Skeletal muscle cell (primary cell): ENCODE data around the gene ZNF229.
"Not testable (repeated sequence)": the region's sequence is repeated elsewhere in the genome, so short reads cannot be mapped to it uniquely, and the experiment has no call there.

Source experiments
- DNase-seq: peaks from one replicate; pipeline ENCODE4 v3.0.0-alpha.2; 2010; ENCODE audit warnings: low read depth
- H3K4me3 ChIP-seq: 2 replicates; pipeline ENCODE4 v1.5.1; 2011; ENCODE audit warnings: low read depth, mild to moderate bottlenecking, control low read depth, low read length, moderate library complexity

The ZNF229 gene

GRCh38 chr19:44447916-44448674 lies at the start of gene ZNF229:
Gene ZNF229, minus strand, starts transcription at chr19:44448472. Its CDS starts 5,625 bp downstream, at chr19:44442847.
- DNase-seq = peak; percentile 83

DNA sequence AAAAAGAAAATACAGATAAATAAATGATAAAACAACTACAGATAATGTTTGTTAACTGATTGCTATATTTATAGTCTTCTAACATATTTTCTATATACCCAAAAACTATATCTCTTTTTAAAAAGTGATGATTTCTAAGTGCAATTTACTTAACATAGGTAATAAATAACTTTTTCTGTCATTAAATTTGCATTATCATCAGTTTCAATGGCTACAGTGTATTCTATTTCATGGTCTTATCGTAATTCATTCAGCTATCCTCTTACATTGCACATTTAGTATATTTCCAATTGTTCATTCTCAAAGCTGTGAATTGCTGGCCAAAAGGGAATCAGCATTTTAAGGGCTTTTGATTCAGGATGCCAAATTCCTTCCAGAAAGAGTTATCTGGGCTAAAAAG lies 48.4 kb upstream of the ZNF229 start:
- no peak for DNase-seq
- no peak overlapping the region for H3K4me3 ChIP-seq

More at GRCh38 chr19:44447916-44448674, at the start of gene ZNF229:
- peak within 1 kb of the TSS; percentile 76 for H3K4me3 ChIP-seq

- DNase-seq = no peak
Observed at GRCh38 chr19:44476559-44477408, 28.5 kb upstream of the ZNF229 start.

DNA sequence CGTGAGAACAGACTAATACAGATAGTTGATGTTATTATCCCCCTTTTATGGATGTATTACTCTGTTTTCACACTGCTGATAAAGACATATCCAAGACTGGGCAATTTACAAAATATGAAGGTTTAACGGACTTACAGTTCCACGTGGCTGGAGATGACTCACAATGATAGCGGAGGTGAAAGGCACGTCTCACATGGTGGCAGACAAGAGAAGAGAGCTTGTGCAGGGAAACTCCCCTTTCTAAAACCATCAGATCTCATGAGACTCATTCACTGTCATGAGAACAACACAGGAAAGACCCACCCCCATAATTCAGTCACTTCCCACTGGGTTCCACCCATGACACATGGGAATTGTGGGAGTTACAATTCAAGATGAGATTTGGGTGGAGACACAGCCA lies 20.5 kb upstream of the ZNF229 start:
- DNase-seq, H3K4me3 ChIP-seq: not testable (repeated sequence)

More at GRCh38 chr19:44476559-44477408, 28.5 kb upstream of the ZNF229 start:
- no peak overlapping the region for H3K4me3 ChIP-seq

DNA sequence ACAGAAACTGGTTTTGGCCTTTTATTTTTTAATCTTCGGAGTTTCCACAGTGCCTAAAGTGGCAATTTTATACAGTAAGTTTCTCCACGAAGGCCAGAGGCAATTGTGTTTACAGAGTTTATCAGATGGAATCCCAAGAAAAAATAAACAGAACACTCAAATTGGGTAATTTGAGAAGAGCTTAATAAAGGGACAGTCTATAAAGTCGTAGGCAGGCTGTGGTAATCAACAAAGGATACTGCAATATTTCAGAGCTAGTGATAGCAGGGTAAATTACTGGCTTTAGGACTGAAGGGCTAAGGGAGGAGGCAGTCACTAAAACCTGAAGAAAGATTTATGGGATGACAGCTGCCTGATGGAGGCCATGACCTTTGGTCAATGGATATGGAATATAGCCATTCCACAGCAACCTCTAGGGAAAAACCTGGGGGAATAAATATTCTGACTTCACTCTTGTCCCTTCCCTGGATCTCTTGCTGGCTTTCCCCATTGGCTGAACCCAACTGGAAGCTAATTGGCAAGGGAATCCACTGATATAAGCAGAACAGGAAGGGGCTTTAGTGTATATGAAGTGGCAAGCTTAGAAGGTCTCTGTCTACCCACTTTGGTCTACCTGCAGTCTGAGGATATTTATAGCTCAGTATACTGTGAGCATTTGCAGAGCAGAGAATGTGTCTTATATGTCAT lies 14.5 kb upstream of the ZNF229 start:
- not testable (repeated sequence) for DNase-seq

GRCh38 chr19:44456016-44456415 lies 7.7 kb upstream of the ZNF229 start:
- not testable (repeated sequence) for DNase-seq, H3K4me3 ChIP-seq

More for the DNA sequence above, 14.5 kb upstream of the ZNF229 start:
- not testable (repeated sequence) for H3K4me3 ChIP-seq

DNA sequence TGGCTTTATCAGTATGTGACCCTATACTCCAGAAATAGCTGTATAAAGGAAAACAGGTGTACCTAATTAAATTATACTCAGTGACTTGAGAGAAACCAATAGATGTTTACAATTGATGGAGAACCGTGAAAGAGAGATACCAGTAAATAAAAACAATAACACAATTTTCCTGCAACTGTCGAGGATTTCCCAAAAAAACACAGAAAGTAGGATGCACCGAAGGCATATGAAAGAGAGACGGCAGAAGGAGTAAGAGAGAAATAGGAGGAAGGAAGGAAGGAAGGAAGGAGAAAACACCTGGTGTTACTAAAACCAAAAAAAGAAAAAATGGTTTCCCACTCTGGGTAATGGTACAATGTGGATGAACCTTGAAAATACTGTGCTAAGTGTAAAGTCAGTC lies 6.8 kb upstream of the ZNF229 start:
- no peak for DNase-seq
- H3K4me3 ChIP-seq = no peak overlapping the region

GRCh38 chr19:44452367-44452766 lies 4.1 kb upstream of the ZNF229 start:
- DNase-seq = no peak
- H3K4me3 ChIP-seq = no peak overlapping the region

- no peak for DNase-seq
- H3K4me3 ChIP-seq = no peak overlapping the region
Observed at GRCh38 chr19:44451687-44452086, 3.4 kb upstream of the ZNF229 start.

DNA sequence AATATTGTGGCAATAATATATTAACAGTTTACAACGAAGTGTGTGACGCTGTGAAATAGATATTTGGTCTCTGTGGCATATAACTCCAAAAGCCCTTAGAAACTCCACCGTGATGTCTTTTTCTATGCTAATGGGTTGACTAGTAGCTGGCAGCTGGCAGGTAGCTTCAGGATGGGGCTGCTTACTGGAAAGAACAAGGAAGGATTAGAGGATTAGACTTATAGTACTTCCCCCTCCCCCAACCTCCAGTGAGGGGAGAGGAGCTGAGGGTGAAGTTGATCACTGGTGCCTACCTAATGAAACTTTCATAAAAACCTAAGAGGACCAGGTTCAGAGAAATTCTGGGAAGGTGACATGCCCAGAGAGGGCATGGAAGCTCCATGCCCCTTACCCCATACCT lies 9.8 kb downstream of the ZNF229 start:
- DNase-seq = no peak
- no peak overlapping the region for H3K4me3 ChIP-seq

- H3K4me3 ChIP-seq = no peak overlapping the region
- DNase-seq = no peak
Observed at GRCh38 chr19:44435441-44435840, 12.8 kb downstream of the ZNF229 start.

GRCh38 chr19:44430956-44431355 lies 17.3 kb downstream of the ZNF229 start:
- H3K4me3 ChIP-seq = no peak overlapping the region
- no peak for DNase-seq

GRCh38 chr19:44415553-44415952 lies 32.7 kb downstream of the ZNF229 start:
- not testable (repeated sequence) for H3K4me3 ChIP-seq, DNase-seq

- peak within 1 kb of the TSS; percentile 68 for H3K4me3 ChIP-seq
- peak; percentile 93 for DNase-seq
Observed at GRCh38 chr19:44401139-44402115, 46.8 kb downstream of the ZNF229 start, which contains the start of gene ZNF285. Gene ZNF285, minus strand, starts transcription at chr19:44401608. Its CDS starts 4,395 bp downstream, at chr19:44397213.

DNA sequence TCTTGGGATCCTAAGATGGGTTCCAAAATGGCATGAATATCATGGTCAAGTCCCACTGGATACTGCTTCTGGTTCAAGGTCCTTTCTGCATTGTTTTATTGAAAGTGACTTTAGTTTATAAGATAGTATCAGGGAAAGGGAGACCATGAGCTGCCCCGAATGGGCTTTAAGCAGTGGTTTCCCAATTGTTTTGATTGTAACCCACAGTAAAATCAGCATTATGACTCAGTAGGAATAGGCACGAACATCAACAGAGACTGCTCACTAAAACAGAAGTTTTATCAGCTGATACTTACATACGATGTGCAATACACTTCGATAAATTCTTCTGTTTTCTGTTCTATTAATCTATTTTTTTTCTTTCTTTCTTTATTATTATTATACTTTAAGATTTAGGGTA lies 59.0 kb downstream of the ZNF229 start:
- DNase-seq, H3K4me3 ChIP-seq: not testable (repeated sequence)
